GM06990 (cell line): ENCODE data around the gene BRF1.

Source experiments
- DNase-seq: peaks from one replicate; pipeline ENCODE4 v3.0.0-alpha.2; 2011; ENCODE audit not compliant: insufficient read length; ENCODE audit errors: extremely low read depth
- H3K27me3 ChIP-seq: replicated peaks from 2 replicates; pipeline ENCODE4 v1.6.0; 2011; ENCODE audit warnings: low read length; ENCODE audit not compliant: control insufficient read depth, insufficient read depth
- H3K36me3 ChIP-seq: 2 replicates; pipeline ENCODE4 v1.5.1; 2011; ENCODE audit warnings: low read length; ENCODE audit not compliant: control insufficient read depth, insufficient read depth
- H3K4me3 ChIP-seq: replicated peaks from 2 replicates; pipeline ENCODE4 v1.5.1; 2011; ENCODE audit warnings: low read depth, mild to moderate bottlenecking, control low read depth, low read length
- CTCF ChIP-seq: IDR thresholded peaks from 2 replicates; pipeline ENCODE4 v1.5.1; 2011; ENCODE audit warnings: low read length, control low read depth, mild to moderate bottlenecking, inconsistent platforms; ENCODE audit not compliant: insufficient read depth, poor library complexity, severe bottlenecking

Gene BRF1

GRCh38 chr14:105195522-105196264, 105.1 kb downstream of the BRF1 start:
- no peak overlapping the region for H3K4me3 ChIP-seq
- DNase-seq = no peak
- no peaks in the 10 kb centered on the region; the same call in 1 of the 2 replicates for H3K27me3 ChIP-seq
- no peak for TF ChIP-seq CTCF
- no peaks in the 10 kb centered on the region for H3K36me3 ChIP-seq

GRCh38 chr14:105195051-105195450, 105.8 kb downstream of the BRF1 start:
- no peak for TF ChIP-seq CTCF
- Histone ChIP-seq H3K36me3 (no peaks in the 10 kb centered on the region), H3K4me3 (no peak overlapping the region), H3K27me3 (no peaks in the 10 kb centered on the region; the same call in 1 of the 2 replicates)
- DNase-seq = no peak

DNA sequence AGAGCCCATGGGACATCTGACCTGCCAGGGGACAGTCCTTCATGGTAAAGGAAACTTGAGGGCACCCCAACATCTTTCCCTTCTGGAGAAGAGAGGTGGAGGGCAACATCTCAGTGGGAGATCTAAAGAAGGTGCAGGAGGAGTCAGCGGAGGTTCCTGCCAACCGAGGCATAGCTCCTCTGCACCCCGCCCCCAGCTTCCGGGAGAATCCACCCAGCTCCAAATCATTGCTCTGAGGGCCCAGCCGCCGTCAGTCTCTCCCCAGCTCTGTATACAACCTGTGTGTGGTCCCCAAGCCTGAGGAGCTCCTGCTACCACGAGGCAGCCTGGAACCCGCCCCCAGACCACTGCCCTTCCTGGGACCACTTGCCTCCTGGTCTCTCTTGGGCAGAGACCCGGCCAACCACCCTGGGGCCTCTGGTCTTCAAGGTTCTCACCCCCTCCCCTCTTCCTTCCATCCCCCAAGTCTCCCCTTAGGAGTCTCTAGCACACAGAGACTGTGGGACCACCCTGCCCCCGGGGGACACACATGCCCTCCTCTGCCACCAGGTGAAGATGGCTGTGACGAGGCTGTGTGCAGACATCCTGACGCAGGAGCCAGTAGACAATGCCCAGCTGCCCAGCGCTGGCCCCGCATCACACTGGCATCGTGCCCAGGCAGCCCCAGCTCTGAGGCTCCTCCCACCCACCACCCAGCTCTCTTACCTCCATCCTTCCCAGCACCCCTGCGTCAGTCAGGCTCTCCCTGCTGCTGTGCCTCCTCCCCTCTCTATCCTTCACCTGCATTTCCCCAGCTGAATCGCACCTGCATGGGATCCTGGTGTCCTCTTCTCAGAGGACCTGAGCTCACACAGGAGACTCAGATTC, 106.7 kb downstream of the BRF1 start:
- no peak for TF ChIP-seq CTCF
- no peak overlapping the region for H3K4me3 ChIP-seq
- no peaks in the 10 kb centered on the region for H3K36me3 ChIP-seq
- no peaks in the 10 kb centered on the region; the same call in 1 of the 2 replicates for H3K27me3 ChIP-seq
- DNase-seq = no peak

DNA sequence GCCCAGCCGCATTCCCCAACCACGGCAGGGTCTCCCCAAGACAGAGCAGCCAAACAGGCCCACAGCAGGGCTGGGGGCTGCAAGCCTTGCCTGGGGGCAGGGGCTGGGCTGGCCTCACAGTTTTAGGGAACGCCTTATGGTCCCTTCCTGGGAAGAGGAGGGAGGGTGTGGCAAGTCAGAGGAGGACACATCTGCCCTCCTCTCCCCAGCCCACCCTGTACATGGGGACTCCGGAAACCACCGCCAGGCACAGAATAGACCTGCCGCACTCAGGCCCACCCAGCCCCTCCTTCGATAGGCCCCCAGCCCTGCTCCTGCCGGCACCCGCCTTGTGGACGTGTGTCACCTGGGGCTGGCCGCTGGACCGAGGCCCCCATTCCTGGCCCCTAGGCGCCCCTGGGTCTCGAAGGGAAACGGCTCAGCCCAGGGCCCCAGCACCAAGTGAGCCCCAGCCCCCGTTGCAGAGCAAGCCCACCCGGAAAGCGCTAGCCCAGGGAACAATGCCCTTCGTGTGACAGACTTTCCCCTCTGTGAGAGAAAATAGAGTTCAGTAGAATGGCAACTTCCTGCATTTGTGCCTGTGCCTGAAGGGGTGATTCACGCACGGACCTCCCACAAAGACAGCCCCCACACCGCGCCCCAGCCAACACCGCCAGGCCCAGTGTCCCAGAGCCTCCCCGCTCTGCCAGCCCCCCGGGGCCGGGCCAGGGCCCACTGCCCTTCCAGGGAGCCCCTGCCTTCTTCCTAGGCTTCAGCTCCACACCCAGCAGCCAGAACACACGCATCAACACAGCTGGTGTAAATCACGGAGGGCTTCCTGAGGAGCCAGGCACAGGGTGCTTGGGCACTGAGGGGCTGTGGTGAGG, 107.7 kb downstream of the BRF1 start:
- no peak overlapping the region for H3K4me3 ChIP-seq

More for the DNA sequence above, 107.7 kb downstream of the BRF1 start:
- DNase-seq = no peak
- H3K36me3 ChIP-seq = no peaks in the 10 kb centered on the region
- H3K27me3 ChIP-seq = no peaks in the 10 kb centered on the region; the same call in 1 of the 2 replicates
- TF ChIP-seq CTCF = no peak
